ENCODE data around the gene ZBTB18.

- TF ChIP-seq BHLHE40 (IDR thresholded peaks at IDR 0.05; ENCODE audit: borderline replicate concordance): no peak
- no peak for TF ChIP-seq PKNOX1 (IDR thresholded peaks at IDR 0.05)
- TF ChIP-seq SP1 (IDR thresholded peaks at IDR 0.05): no peak
Measured at GRCh38 chr1:244088161-244088560, 37.1 kb downstream of the ZBTB18 start.
